NCI-H345 (cell line): ENCODE measurements around the gene BMP8A.

Experiments used
- DNase-seq: peaks from one replicate; lab custom pipeline; 2025; lab: John Stamatoyannopoulos, UW

The BMP8A gene

DNA sequence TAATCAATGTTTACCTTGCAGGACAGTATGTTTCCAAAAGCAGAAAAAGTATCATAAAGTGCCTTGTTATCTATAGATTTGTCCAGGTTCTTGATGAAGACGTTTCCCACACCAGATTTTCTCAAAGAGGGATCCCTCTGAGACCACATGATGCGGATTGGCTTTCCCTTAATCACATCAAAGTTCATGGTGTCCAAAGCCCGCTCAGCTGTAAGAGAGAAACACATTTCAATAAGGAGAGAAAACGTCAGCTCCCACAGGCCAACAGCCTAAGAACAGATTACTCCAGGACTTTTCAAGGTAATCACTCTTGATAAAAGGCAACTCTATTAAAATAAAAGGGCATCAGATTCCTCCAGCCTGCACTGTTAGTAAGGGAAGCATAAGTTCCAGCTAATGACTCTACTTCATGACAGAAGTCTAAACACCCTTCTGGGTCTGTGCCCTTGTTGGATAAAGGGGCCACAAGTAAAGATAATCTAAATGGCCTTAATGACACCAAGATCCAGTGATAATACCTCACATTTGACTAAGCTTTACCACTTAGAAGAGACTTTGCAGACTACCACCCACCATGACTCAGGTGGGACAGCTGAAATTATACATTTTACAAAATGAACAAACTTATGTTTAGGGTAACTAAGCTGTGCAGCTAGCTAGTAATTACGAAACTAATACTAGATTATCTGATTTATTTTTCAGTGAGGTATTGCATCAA, 81.1 kb downstream of the BMP8A start:
- no peak for DNase-seq

DNA sequence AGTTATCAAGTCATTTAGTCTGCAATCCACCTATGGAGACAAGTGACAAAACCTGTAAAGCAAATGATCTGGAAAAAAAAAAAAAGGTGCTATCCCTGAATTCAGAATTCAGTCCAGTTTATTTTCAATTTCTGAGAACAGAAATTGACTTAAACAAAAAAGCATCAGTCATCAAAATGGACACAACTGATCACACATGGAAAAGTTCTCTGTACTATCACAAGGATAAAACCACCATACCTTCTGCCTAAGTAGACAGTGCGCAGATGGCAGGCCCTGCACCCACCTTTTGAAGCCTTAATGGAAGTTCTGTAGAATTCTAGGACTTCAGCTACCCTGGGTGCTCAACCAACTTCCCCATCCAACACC, 81.6 kb downstream of the BMP8A start:
- DNase-seq = no peak

DNA sequence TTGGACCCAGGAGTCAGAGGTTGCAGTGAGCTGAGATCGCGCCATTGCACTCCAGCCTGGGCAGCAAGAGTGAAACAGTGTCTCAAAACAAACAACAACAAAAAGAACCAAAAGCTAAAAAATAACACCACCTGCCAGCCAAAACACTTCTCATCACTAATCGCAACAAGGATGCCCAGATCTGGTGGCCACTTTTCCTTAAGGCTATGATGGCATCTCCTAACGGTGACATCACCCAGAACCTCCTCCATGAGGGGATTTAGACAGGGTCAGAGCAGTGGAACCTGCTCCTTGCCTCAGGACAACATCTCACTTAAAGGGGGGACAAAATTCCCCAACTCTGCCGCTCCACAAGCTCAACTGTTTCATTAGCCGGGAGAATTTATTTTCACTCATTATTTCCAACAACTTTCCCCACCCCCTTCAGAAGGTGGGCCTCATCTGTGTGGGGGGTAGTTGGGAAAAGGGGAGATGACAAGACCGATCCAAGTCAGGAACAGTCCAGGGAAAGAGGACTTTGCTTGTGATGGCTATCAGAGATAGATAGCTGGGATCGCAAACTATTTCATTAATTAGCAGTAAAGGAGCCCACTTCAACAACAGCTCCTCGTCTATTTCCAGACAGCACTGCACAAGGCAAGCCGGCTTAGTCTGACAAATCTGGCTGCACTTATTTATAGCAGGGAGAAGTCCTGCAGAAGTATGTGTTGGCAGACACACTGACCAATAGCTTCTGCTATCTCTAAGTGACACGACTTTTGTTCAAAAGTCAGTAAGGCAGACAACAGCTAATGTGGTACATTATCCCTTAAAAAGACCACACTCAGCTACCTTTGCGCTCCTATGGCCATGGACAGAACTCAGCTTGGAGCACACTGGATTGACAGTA, 82.5 kb downstream of the BMP8A start:
- no peak for DNase-seq

DNA sequence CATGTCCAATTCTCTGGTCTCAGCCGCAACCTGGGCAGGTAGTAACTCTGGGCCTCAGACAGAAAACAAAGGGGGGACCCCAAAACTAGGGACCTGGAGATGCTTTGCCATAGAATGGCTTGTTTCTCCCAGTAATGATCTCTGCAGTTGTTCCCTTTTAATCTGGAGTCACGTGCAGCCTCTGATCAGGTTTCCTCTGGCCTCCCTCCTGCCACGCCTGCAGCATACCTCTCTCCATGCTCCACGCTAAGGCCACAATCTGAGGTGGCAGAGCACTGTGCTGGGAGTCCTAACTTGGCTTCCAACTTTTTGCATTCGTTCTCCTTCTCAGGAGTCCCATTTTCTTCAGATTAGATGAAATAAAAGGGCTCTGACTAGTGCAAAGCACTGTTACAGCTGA, 83.2 kb downstream of the BMP8A start:
- DNase-seq = no peak
